ENCODE data around the gene BAG3.
"Not testable (repeated sequence)": the region's sequence is repeated elsewhere in the genome, so short reads cannot be mapped to it uniquely, and the experiment has no call there.

Gene BAG3

DNA sequence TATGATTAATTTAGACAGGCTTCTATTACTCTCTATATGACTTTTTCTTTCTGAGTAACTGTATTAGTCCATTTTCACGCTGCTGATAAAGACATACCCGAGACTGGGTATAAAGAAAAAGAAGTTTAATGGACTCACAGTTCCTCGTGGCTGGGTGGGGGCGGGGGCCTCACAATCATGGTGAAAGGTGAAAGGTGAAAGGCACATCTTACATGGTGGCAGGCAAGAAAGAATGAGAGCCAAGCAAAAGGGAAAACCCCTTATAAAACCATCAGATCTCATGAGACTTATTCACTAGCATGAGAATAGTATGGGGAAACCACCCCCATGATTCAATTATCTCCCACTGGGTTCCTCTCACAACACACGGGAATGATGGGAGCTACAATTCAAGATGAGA is 56.2 kb downstream of the BAG3 start:
- Mint-ChIP-seq H3K9me3 (peaks cover 61% of the 10 kb centered on the region), H3K36me3 (ENCODE audit: low read depth) (peaks cover 63% of the 10 kb centered on the region), H3K4me3 (peak overlapping the region; percentile 24), H3K27ac (peak overlapping the region; percentile 97), H3K4me1 (peaks cover 76% of the 10 kb centered on the region)
- ATAC-seq, H3K27me3 Mint-ChIP-seq, DNase-seq: not testable (repeated sequence)

DNA sequence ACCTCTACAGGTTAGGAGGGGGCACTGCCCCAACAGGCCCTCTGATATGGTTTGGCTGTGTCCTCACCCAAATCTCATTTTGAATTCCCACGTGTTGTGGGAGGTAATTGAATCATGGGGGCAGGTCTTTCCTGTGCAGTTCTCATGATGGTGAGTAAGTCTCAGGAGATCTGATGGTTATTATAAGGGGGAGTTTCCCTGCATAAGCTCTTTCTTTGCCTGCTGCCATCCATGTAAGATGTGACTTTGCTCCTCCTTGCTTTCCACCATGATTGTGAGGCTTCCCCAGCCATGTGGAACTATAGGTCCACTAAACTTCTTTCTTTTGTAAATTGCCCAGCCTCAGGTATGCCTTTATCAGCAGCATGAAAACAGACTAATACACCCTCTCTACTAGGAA is 59.8 kb downstream of the BAG3 start:
- not testable (repeated sequence) for ATAC-seq, H3K27ac Mint-ChIP-seq, H3K27me3 Mint-ChIP-seq, DNase-seq, H3K4me3 Mint-ChIP-seq
- Mint-ChIP-seq H3K4me1 (peaks cover 53% of the 10 kb centered on the region), H3K9me3 (peaks cover 40% of the 10 kb centered on the region), H3K36me3 (ENCODE audit: low read depth) (peaks cover 47% of the 10 kb centered on the region)

DNA sequence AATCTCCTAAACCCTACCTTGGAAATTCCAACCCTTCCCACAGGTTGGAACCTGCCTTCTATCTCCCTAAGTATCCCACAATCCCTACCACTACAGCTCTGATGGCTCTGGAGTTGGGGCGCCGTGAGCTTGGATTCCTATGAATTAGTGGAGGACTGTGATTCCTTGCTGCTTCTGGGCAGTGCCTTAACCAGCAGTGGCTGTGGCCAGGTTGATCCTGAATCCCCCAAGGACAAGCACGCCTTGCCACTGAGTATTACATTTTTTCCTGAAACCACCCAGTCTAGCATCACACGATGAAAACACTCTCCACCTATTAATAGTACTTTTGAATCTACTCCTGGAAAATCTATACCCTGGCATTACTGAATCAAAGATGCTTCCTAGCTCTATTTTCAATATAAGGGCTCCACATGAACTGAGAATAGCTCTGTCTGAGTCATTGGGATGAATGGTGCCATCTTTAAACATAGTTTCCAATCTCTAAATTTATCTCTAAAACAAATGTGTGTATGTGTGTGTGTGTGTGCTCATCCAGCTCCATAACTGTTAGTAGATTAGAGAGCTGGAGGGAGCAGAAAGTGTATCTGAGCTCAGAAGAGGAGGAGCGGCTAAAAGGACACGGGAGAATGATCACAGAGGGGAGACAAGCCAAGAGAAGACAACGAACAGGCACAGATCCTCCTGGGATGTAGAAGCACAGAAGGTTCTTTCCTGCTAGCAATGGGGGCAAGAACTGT is 62.7 kb downstream of the BAG3 start:
- peaks cover 18% of the 10 kb centered on the region for H3K36me3 Mint-ChIP-seq (ENCODE audit: low read depth)
- H3K4me1 Mint-ChIP-seq = peaks cover 23% of the 10 kb centered on the region
- ATAC-seq = no peak
- no peaks in the 10 kb centered on the region for H3K27me3 Mint-ChIP-seq
- H3K27ac Mint-ChIP-seq = no peak overlapping the region
- peaks cover 18% of the 10 kb centered on the region for H3K9me3 Mint-ChIP-seq
- DNase-seq = no peak
- no peak overlapping the region for H3K4me3 Mint-ChIP-seq

DNA sequence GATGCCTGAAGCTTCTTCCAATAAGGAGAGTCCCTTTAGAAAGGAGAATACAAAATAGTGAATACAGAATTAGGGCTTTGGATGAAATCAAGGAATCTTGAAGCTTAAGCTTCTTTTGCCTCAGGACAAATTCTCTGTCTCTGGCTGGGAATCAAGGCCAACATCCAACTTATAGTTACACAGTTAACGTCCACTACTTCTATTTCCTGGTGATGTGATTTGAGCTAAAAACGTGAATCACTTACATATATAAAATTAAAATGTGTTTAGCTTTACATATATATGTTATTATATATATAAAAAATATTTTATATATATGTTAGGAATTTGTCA is 63.3 kb downstream of the BAG3 start:
- ATAC-seq (no peak), DNase-seq (no peak)
- Mint-ChIP-seq H3K36me3 (ENCODE audit: low read depth) (peaks cover 14% of the 10 kb centered on the region), H3K27ac (no peak overlapping the region), H3K9me3 (peaks cover 13% of the 10 kb centered on the region), H3K27me3 (no peaks in the 10 kb centered on the region), H3K4me3 (no peak overlapping the region), H3K4me1 (peaks cover 18% of the 10 kb centered on the region)

DNA sequence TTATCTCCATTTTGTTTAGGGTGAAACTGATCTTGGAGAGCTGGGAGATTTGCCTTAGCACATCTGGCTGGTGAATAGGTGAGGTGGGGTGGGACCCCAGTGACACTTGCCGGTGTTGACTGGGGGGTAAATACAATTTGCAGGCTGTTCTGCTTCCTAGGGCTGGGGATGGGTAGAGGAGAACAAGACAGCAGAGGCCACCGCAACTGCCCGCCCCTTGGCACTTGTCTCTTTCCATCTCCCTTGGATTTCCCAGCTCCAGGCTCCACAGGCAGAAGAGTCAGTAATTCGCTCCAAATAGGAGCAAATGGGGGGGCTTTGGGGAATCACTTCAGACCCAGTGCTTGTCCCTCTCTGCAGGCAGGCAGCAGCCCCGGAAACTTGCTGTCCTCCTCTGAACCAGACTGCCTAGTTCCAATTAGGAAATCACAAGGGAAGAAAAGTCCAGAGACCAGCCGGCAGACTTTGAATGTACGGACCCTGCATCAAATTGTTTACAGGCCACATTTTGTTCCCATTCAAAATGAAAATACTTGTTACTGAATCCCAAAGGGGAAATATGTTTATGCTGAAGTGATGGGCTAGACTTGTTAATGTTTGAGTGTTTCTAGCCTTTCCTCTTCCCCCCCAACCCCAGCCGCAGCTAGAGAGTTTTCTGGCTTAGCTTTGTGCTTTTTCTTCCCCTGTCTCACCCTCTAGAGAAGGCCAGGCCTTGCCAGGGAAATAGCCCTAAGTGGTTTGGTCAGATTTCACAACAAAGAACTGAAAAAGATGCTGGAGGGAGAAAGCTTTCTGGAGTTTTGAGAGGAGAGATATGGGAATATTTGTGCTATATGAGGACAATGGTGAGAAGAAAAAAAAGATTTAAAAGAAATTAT is 64.7 kb downstream of the BAG3 start:
- no peak overlapping the region for H3K27ac Mint-ChIP-seq
- no peaks in the 10 kb centered on the region for H3K27me3 Mint-ChIP-seq
- H3K9me3 Mint-ChIP-seq = peaks cover 10% of the 10 kb centered on the region
- peaks cover 9% of the 10 kb centered on the region for H3K4me1 Mint-ChIP-seq
- peaks cover 10% of the 10 kb centered on the region for H3K36me3 Mint-ChIP-seq (ENCODE audit: low read depth)
- no peak overlapping the region for H3K4me3 Mint-ChIP-seq
- ATAC-seq (no peak), DNase-seq (no peak)

DNA sequence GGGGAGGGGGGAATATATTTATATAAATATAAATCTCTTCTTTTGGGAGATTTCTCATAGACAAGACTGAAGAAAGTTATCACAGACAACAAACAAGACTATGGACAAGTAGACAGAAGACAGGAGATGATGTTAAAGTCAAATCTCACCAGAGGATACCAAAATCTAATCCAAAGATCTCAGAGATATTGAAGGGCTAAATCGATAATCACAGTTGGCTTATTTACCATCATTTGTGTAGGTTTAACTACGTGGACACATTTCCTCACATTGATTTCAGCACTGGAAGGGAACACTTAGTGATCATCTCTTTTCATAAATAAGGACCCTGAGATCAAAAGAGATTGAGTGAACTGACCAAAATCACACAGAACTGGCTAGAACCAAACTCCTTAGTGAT is 72.0 kb downstream of the BAG3 start:
- Mint-ChIP-seq H3K4me3 (no peak overlapping the region), H3K27me3 (no peaks in the 10 kb centered on the region), H3K4me1 (peaks cover 36% of the 10 kb centered on the region), H3K27ac (no peak overlapping the region), H3K36me3 (ENCODE audit: low read depth) (peaks cover 11% of the 10 kb centered on the region), H3K9me3 (peaks cover 6% of the 10 kb centered on the region)
- ATAC-seq = no peak
- DNase-seq = no peak

DNA sequence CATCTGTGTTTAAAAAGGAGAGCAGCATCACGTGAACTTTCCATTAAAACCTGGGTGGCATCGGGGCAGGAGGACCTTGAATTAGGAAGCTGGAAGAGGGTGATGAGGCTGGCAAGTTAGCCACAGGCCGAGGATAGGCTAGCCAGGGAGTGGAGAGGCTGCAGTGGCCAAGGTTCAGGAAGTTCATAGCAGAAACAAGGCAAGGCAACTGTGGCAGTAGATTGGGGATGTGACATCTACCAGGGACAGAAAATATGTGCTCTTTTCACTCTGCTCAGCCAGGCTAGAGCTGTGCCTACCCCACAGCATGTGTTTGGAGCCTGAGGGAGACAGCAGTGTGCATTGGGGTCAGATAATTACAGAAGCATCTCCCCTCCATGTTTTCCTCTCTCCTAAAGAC is 72.4 kb downstream of the BAG3 start:
- no peaks in the 10 kb centered on the region for H3K27me3 Mint-ChIP-seq
- H3K4me3 Mint-ChIP-seq = no peak overlapping the region
- H3K36me3 Mint-ChIP-seq (ENCODE audit: low read depth) = peaks cover 11% of the 10 kb centered on the region
- H3K9me3 Mint-ChIP-seq = peaks cover 6% of the 10 kb centered on the region
- H3K4me1 Mint-ChIP-seq = peaks cover 41% of the 10 kb centered on the region
- H3K27ac Mint-ChIP-seq = no peak overlapping the region
- no peak for ATAC-seq
- no peak for DNase-seq

DNA sequence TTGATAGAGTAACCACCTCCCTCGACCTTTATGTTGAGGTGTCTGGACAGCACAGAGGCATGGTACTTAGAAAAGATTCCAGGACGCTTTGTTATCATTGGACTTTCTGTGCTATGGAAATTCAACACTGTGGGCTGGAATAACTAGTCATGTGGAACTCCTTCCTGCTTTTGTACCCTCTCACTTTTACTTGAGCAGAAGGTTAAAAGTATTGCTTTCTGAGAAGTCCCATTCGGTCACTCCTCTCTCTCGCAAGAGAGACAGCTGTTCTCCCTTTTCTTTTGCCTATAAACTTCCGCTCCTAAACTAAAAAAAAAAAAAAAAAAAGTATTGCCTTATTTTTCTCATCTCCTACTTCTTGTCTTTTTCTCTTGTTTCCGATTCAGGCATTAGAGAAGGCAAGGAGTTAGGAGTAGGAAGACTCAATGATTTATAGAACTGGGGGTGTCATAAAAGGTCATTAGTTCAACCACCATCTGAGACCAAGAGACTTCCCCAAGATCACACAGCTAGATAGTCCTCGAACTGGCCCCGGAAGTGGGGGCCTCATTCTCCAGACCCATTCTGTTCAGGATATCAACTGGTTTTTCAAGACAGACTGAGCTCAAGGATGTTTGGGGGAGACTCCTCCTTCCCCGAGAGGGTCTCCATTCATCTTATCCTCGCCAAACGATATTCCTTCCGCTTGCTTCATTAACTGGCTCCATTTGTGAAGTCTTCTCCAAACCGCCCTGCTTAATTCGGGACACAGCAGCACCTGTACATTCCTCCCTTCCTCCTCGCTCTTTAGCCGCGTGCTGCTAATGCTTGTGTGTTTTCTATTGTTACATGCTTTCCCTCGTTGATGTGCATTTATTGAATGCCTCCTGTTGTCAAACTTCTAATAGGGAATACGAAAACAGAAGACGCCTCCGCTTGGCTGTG is 73.7 kb downstream of the BAG3 start:
- peaks cover 11% of the 10 kb centered on the region for H3K36me3 Mint-ChIP-seq (ENCODE audit: low read depth)
- DNase-seq = peak; percentile 19
- H3K9me3 Mint-ChIP-seq = peaks cover 6% of the 10 kb centered on the region
- no peaks in the 10 kb centered on the region for H3K27me3 Mint-ChIP-seq
- peak overlapping the region; percentile 73 for H3K4me3 Mint-ChIP-seq
- ATAC-seq = no peak
- H3K4me1 Mint-ChIP-seq = peaks cover 52% of the 10 kb centered on the region
- H3K27ac Mint-ChIP-seq = peak overlapping the region; percentile 78

DNA sequence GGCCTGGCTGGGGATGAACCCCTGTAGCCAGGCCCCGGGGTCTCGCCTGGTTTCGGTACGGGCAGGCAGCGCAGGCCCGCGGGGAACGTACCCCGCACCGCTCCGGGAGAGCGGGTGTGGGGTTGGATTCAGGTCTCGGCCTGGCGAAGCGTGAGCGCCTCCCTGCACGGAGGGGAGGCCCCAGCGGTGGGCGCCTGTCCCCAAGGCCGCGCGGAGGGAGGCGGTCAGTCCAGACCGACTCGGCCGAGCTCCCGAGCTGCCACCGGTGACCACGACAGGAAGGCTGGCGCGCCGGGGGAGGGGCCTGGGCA is 74.3 kb downstream of the BAG3 start:
- DNase-seq = no peak
- Mint-ChIP-seq H3K36me3 (ENCODE audit: low read depth) (peaks cover 13% of the 10 kb centered on the region), H3K4me1 (peaks cover 52% of the 10 kb centered on the region), H3K9me3 (peaks cover 3% of the 10 kb centered on the region), H3K27ac (peak overlapping the region; percentile 78), H3K27me3 (no peaks in the 10 kb centered on the region), H3K4me3 (peak overlapping the region; percentile 73)
- no peak for ATAC-seq

DNA sequence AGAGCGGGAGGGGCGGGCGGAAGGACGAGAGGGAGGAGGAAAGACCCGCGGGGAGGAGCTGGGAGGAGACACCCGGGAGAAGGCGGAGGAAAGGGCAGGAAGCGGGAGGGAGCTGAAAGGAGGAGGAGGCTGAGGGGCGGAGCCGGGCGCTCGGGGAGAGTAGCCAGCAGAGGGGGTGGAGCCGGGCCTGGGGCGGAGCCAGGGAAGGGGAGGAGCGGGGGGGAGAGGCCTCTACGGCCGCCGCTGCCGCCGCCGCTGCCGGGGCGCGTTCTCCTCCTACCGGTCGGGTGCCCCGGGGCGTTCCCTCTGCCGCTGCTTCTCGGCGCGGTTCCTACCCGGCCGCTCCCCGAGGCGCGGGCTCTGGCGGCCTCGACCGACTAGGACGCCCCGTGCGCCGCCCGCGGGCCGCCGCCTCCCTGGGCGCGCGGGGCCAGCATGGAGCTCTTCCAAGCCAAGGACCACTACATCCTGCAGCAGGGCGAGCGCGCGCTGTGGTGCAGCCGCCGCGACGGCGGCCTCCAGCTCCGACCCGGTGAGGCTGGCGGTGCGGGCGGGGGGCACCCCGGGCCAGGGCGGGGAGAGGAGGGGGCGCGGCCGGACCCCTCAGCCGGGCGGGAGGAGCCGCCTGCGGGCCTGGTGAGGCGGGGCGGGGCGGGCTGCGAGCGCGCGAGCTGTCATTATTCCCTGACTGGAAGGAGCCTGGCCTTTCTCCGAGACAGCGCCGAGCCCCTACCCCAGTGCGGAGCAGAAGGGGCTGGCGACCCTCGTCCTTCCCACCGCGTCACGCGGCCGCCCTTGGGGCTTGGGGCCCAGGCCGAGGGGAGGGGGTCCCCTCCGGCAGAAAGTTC is 74.9 kb downstream of the BAG3 start, which contains the start of gene INPP5F:
TSS of gene INPP5F (plus strand) at position 223 of the 848 bp plus-strand sequence. CDS start at position 436, 213 bp downstream.
- peaks cover 52% of the 10 kb centered on the region for H3K4me1 Mint-ChIP-seq
- H3K27me3 Mint-ChIP-seq = no peaks in the 10 kb centered on the region
- peak within 1 kb of the TSS; percentile 90 for H3K4me3 Mint-ChIP-seq
- peak within 1 kb of the TSS; percentile 82 for H3K27ac Mint-ChIP-seq
- H3K36me3 Mint-ChIP-seq (ENCODE audit: low read depth) = peaks cover 12% of the 10 kb centered on the region
- H3K9me3 Mint-ChIP-seq = no peaks in the 10 kb centered on the region
- DNase-seq = peak; percentile 100
- ATAC-seq = peak; percentile 90

DNA sequence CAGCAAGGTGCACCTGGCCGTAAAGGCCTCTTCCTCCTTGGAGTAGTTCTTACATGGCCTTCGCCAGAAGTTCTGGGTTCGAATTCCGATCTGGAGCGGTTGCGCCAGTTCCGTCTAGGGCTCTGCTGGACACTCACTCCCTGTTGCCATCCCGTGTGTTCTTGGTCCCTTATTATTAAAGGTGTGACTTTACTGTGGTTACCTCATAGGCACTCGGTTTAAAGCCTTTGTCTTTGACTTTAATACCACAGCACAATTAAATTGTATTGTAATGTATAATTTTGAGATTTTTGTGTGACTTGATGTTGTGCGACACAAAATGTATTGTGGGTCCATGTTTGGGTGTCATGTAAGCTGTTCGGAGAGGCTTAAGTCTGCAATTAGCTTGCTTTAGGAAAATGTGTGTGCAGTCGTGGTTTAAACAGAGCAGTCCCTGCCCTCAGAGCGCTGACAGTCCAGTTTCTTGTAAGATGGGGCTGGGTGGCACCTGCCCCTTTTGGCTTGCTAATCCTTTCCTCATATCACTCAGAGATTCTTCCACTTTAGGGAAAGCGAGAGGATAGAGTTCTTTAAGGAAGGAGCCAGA is 75.6 kb downstream of the BAG3 start:
- DNase-seq (peak; percentile 25), ATAC-seq (no peak)
- peak overlapping the region; percentile 82 for H3K27ac Mint-ChIP-seq
- peaks cover 52% of the 10 kb centered on the region for H3K4me1 Mint-ChIP-seq
- H3K9me3 Mint-ChIP-seq = no peaks in the 10 kb centered on the region
- H3K4me3 Mint-ChIP-seq = peak overlapping the region; percentile 90
- peaks cover 14% of the 10 kb centered on the region for H3K36me3 Mint-ChIP-seq (ENCODE audit: low read depth)
- no peaks in the 10 kb centered on the region for H3K27me3 Mint-ChIP-seq

All from activated naive CD8-positive, alpha-beta T cell treated with anti-CD3 and anti-CD28 coated beads, Interleukin-2, amount 50 U/mL, for 24 hours (primary cell).